MM.1S (cell line): Measurements from ENCODE around the gene PAX8.

Experiments
- DNase-seq: peaks from one replicate; pipeline ENCODE4 v3.0.0-alpha.2; 2015
- H2AFZ ChIP-seq: fragments of 300-600 bp; sonication (generic); 2 replicates; pipeline ENCODE4 v1.6.0; 2016; ENCODE audit warnings: antibody characterized with exemption, low read length
- H3F3A ChIP-seq: fragments of 300-600 bp; sonication (generic); 2 replicates; pipeline ENCODE4 v1.6.1; 2016; ENCODE audit warnings: mild to moderate bottlenecking, antibody characterized with exemption, low read length, moderate library complexity, mixed read lengths; ENCODE audit not compliant: insufficient read depth
- H3K27ac ChIP-seq: fragments of 300-600 bp; sonication (generic); 2 replicates; pipeline ENCODE4 v1.5.1; 2016; ENCODE audit warnings: mild to moderate bottlenecking, low read length
- H3K27me3 ChIP-seq: fragments of 300-600 bp; sonication (generic); replicated peaks from 2 replicates; pipeline ENCODE4 v1.6.0; 2016; ENCODE audit warnings: low read length; ENCODE audit not compliant: insufficient read depth
- H3K36me3 ChIP-seq: fragments of 300-600 bp; sonication (generic); replicated peaks from 2 replicates; pipeline ENCODE4 v1.6.1; 2016; ENCODE audit warnings: mild to moderate bottlenecking, low read length, mixed read lengths; ENCODE audit not compliant: insufficient read depth
- H3K4me1 ChIP-seq: fragments of 300-600 bp; sonication (generic); 2 replicates; pipeline ENCODE4 v1.6.1; 2016; ENCODE audit warnings: low read length, mixed read lengths
- H3K4me2 ChIP-seq: fragments of 300-600 bp; sonication (generic); 2 replicates; pipeline ENCODE4 v1.6.0; 2016; ENCODE audit warnings: low read depth, low read length
- H3K4me3 ChIP-seq: fragments of 300-600 bp; sonication (generic); 2 replicates; pipeline ENCODE4 v1.5.1; 2016; ENCODE audit warnings: low read length, mixed read lengths
- H3K79me2 ChIP-seq: fragments of 300-600 bp; sonication (generic); 2 replicates; pipeline ENCODE4 v1.6.1; 2016; ENCODE audit warnings: mixed run types, low read length, mixed read lengths
- H3K9ac ChIP-seq: fragments of 300-600 bp; sonication (generic); 2 replicates; pipeline ENCODE4 v1.6.1; 2016; ENCODE audit warnings: low read length, mixed read lengths
- H3K9me2 ChIP-seq: fragments of 300-600 bp; sonication (generic); replicated peaks from 2 replicates; pipeline ENCODE4 v1.6.1; 2016; ENCODE audit warnings: mild to moderate bottlenecking, low read length, mixed read lengths; ENCODE audit not compliant: insufficient read depth
- H3K9me3 ChIP-seq: fragments of 300-600 bp; sonication (generic); replicated peaks from 2 replicates; pipeline ENCODE4 v1.6.1; 2016; ENCODE audit warnings: mild to moderate bottlenecking, low read length, mixed read lengths; ENCODE audit not compliant: insufficient read depth
- H4K20me1 ChIP-seq: fragments of 300-600 bp; sonication (generic); 2 replicates; pipeline ENCODE4 v1.6.1; 2016; ENCODE audit warnings: mild to moderate bottlenecking, low read length, moderate library complexity, mixed read lengths; ENCODE audit not compliant: insufficient read depth
- CTCF ChIP-seq: fragments of 300-600 bp; sonication (generic); IDR thresholded peaks from 2 replicates; pipeline ENCODE4 v1.5.1; 2016; ENCODE audit warnings: antibody characterized with exemption, low read length, mixed read lengths
- EZH2 ChIP-seq: fragments of 300-600 bp; sonication (generic); optimal IDR thresholded peaks from 2 replicates; pipeline ENCODE3; 2017; ENCODE audit warnings: low read depth, mild to moderate bottlenecking, antibody characterized with exemption, low read length, mixed read lengths
- EZH2phosphoT487 ChIP-seq: fragments of 300-600 bp; sonication (generic); IDR thresholded peaks from 2 replicates; pipeline ENCODE4 v1.6.1; 2018; ENCODE audit warnings: antibody characterized with exemption, low read length

The PAX8 gene

GRCh38 chr2:113228991-113229716, 49.6 kb downstream of the PAX8 start:
- no peaks in the 10 kb centered on the region for H3K9me3 ChIP-seq

GRCh38 chr2:113228351-113228750, 50.4 kb downstream of the PAX8 start:
- H3K27me3 ChIP-seq, result no peaks in the 10 kb centered on the region
- TF ChIP-seq CTCF (no peak), EZH2phosphoT487 (no peak), EZH2 (no peak)
- no peaks in the 10 kb centered on the region for H4K20me1 ChIP-seq
- H3F3A ChIP-seq, result no peaks in the 10 kb centered on the region
- no peak overlapping the region for H3K4me3 ChIP-seq
- H3K4me2 ChIP-seq, result no peak overlapping the region
- H3K79me2 ChIP-seq, result no peaks in the 10 kb centered on the region
- no peak for DNase-seq
- no peak overlapping the region for H2AFZ ChIP-seq
- no peaks in the 10 kb centered on the region for H3K9me2 ChIP-seq
- H3K36me3 ChIP-seq, result no peaks in the 10 kb centered on the region
- H3K9me3 ChIP-seq, result no peaks in the 10 kb centered on the region
- H3K9ac ChIP-seq, result no peak overlapping the region
- H3K27ac ChIP-seq, result no peak overlapping the region
- no peaks in the 10 kb centered on the region for H3K4me1 ChIP-seq

More at GRCh38 chr2:113228991-113229716, 49.6 kb downstream of the PAX8 start:
- H3K36me3 ChIP-seq, result no peaks in the 10 kb centered on the region
- TF ChIP-seq EZH2phosphoT487 (no peak), EZH2 (no peak), CTCF (no peak)
- H2AFZ ChIP-seq, result no peak overlapping the region
- H3K9ac ChIP-seq, result no peak overlapping the region
- H3K4me1 ChIP-seq, result no peaks in the 10 kb centered on the region
- H3F3A ChIP-seq, result no peaks in the 10 kb centered on the region
- H3K4me3 ChIP-seq, result no peak overlapping the region
- no peak for DNase-seq
- H3K9me2 ChIP-seq, result no peaks in the 10 kb centered on the region
- H3K27me3 ChIP-seq, result no peaks in the 10 kb centered on the region
- H3K4me2 ChIP-seq, result no peak overlapping the region
- H3K79me2 ChIP-seq, result no peaks in the 10 kb centered on the region
- H4K20me1 ChIP-seq, result no peaks in the 10 kb centered on the region
- no peak overlapping the region for H3K27ac ChIP-seq

GRCh38 chr2:113227698-113228097, 51.0 kb downstream of the PAX8 start:
- Histone ChIP-seq H3K9me3 (no peaks in the 10 kb centered on the region), H3K36me3 (no peaks in the 10 kb centered on the region), H3K27ac (no peak overlapping the region), H2AFZ (no peak overlapping the region), H3K27me3 (no peaks in the 10 kb centered on the region), H4K20me1 (no peaks in the 10 kb centered on the region), H3K4me2 (no peak overlapping the region), H3F3A (no peaks in the 10 kb centered on the region), H3K9ac (no peak overlapping the region), H3K9me2 (no peaks in the 10 kb centered on the region), H3K4me3 (no peak overlapping the region), H3K4me1 (no peaks in the 10 kb centered on the region), H3K79me2 (no peaks in the 10 kb centered on the region)
- TF ChIP-seq CTCF (no peak), EZH2phosphoT487 (no peak), EZH2 (no peak)
- DNase-seq, result no peak
